SK-N-SH (cell line): Measurements from ENCODE around the gene IRF1. TPM values are rescaled to one million over a fixed set of nuclear protein-coding genes. Genes with fewer than 3 reads are reported as not detected.
A peak's percentile ranks its signal among the peaks of the same experiment; 100 is the strongest.

ENCODE experiments used
- CTCF ChIA-PET: fragments of 300-600, 350-600 bp; formaldehyde crosslinking; extraction: SDS; loops from one replicate; lab custom pipeline; 2021; lab: Yijun Ruan, JAX
- POLR2A ChIA-PET: fragments of 350-600 bp; sonication (Branson Sonifier 250); formaldehyde crosslinking; extraction: SDS; loops from one replicate; lab custom pipeline; 2020; ENCODE audit warnings: antibody characterized with exemption, inconsistent platforms; lab: Yijun Ruan, JAX
- DNase-seq: peaks from one replicate; pipeline ENCODE4 v3.0.0; 2012
- H2AFZ ChIP-seq: fragments of 200-600 bp; sonication (generic); 2 replicates; pipeline ENCODE4 v1.8.1; 2016; ENCODE audit warnings: antibody characterized with exemption, mild to moderate bottlenecking, low read depth
- H3F3A ChIP-seq: fragments of 200-600 bp; sonication (generic); replicated peaks from 2 replicates; pipeline ENCODE3; 2016; ENCODE audit warnings: antibody characterized with exemption, mild to moderate bottlenecking; ENCODE audit not compliant: insufficient read depth
- H3K27ac ChIP-seq, 2 experiments: fragments of 200-500 bp in 1 of 2; fragments of 200-600 bp in 1 of 2; sonication (Bioruptor generic) in 1 of 2; sonication (generic), shearing (Covaris generic) in 1 of 2; 2 replicates each; pipeline versions ENCODE4 v1.5.1 to v1.6.1; 2014 to 2016; ENCODE audit warnings: low read depth in 2 of 2, inconsistent platforms in 1 of 2, low read length in 1 of 2, mild to moderate bottlenecking in 1 of 2, mixed read lengths in 1 of 2
- H3K27me3 ChIP-seq: fragments of 200-600 bp; sonication (generic), shearing (Covaris generic); 2 replicates; pipeline ENCODE4 v1.6.1; 2016; ENCODE audit warnings: mixed run types; ENCODE audit not compliant: insufficient read depth
- H3K36me3 ChIP-seq, 2 experiments: fragments of 200-500 bp in 1 of 2; fragments of 200-600 bp in 1 of 2; sonication (Bioruptor generic) in 1 of 2; sonication (generic) in 1 of 2; replicated peaks in 1 of 2; 2 replicates each; pipeline versions ENCODE3 to v1.5.1; 2014 to 2016; ENCODE audit warnings: low read length in 1 of 2, mild to moderate bottlenecking in 1 of 2; ENCODE audit not compliant: insufficient read depth in 2 of 2, control insufficient read depth in 1 of 2
- H3K4me1 ChIP-seq, 2 experiments: fragments of 200-500 bp in 1 of 2; fragments of 200-600 bp in 1 of 2; sonication (Bioruptor generic) in 1 of 2; sonication (generic), shearing (Covaris generic) in 1 of 2; 2 replicates each; pipeline versions ENCODE4 v1.5.1 to v1.6.1; 2014 to 2016; ENCODE audit warnings: low read depth in 1 of 2, low read length in 1 of 2, mixed run types in 1 of 2; ENCODE audit not compliant: insufficient read depth in 2 of 2, control insufficient read depth in 1 of 2
- H3K4me2 ChIP-seq: fragments of 200-600 bp; sonication (generic), shearing (Covaris generic); 2 replicates; pipeline ENCODE4 v1.6.1; 2017; ENCODE audit warnings: mixed run types
- H3K4me3 ChIP-seq, 2 experiments: fragments of 200-500 bp in 1 of 2; fragments of 200-600 bp in 1 of 2; sonication (Bioruptor generic) in 1 of 2; sonication (generic), shearing (Covaris generic) in 1 of 2; 2 replicates each; pipeline versions ENCODE4 v1.5.1 to v1.8.1; 2014 to 2016; ENCODE audit warnings: low read depth in 2 of 2, inconsistent platforms in 1 of 2, low read length in 1 of 2, mild to moderate bottlenecking in 1 of 2, mixed read lengths in 1 of 2, moderate library complexity in 1 of 2
- H3K79me2 ChIP-seq: fragments of 200-600 bp; sonication (generic); 2 replicates; pipeline ENCODE4 v1.8.1; 2017; ENCODE audit warnings: mild to moderate bottlenecking; ENCODE audit not compliant: insufficient read depth
- H3K9ac ChIP-seq: fragments of 200-600 bp; sonication (generic); 2 replicates; pipeline ENCODE4 v1.6.1; 2017; ENCODE audit warnings: mixed run types
- H3K9me2 ChIP-seq: fragments of 200-600 bp; sonication (generic); 2 replicates; pipeline ENCODE4 v1.6.1; 2017; ENCODE audit warnings: mixed run types
- H3K9me3 ChIP-seq: fragments of 200-600 bp; sonication (generic); 2 replicates; pipeline ENCODE4 v1.6.1; 2017; ENCODE audit warnings: mixed run types, mild to moderate bottlenecking, moderate library complexity
- H4K20me1 ChIP-seq: fragments of 200-600 bp; sonication (generic); 2 replicates; pipeline ENCODE4 v1.6.1; 2017; ENCODE audit warnings: mild to moderate bottlenecking, mixed run types; ENCODE audit not compliant: insufficient read depth
- ELF1 ChIP-seq: IDR thresholded peaks from 2 replicates; pipeline ENCODE4 v1.4.0; 2012
- EP300 ChIP-seq, 2 experiments: IDR thresholded peaks; 2 replicates each; pipeline versions ENCODE4 v1.4.0 to v1.6.1; 2012; ENCODE audit warnings: borderline replicate concordance in 1 of 2, low read depth in 1 of 2, low read length in 1 of 2
- EZH2phosphoT487 ChIP-seq: fragments of 200-600 bp; sonication (generic); IDR thresholded peaks from 2 replicates; pipeline ENCODE4 v1.6.1; 2017; ENCODE audit warnings: low read depth, mixed run types, mild to moderate bottlenecking, antibody characterized with exemption, moderate library complexity, borderline replicate concordance
- FOXJ3 ChIP-seq: sonication (generic); formaldehyde crosslinking; IDR thresholded peaks from 2 replicates; pipeline ENCODE4 v1.5.1; 2020; ENCODE audit warnings: mild to moderate bottlenecking, missing genetic modification reagents
- GABPA ChIP-seq: IDR thresholded peaks from 2 replicates; pipeline ENCODE4 v1.4.0; 2012; ENCODE audit warnings: low read depth, mild to moderate bottlenecking
- GATA2 ChIP-seq: sonication (generic); formaldehyde crosslinking; IDR thresholded peaks from 2 replicates; pipeline ENCODE4 v1.5.0; 2020; ENCODE audit warnings: mild to moderate bottlenecking, missing genetic modification reagents
- MEF2A ChIP-seq: IDR thresholded peaks from 2 replicates; pipeline ENCODE4 v1.4.0; 2012; ENCODE audit warnings: low read depth, borderline replicate concordance
- MXI1 ChIP-seq: IDR thresholded peaks from 2 replicates; pipeline ENCODE4 v1.6.1; 2012; ENCODE audit warnings: mild to moderate bottlenecking, low read depth, low read length, improper control_type of control experiment
- NFIC ChIP-seq: IDR thresholded peaks from 2 replicates; pipeline ENCODE4 v1.4.0; 2012; ENCODE audit warnings: borderline replicate concordance
- NRF1 ChIP-seq: IDR thresholded peaks from 2 replicates; pipeline ENCODE4 v1.6.1; 2012; ENCODE audit warnings: low read depth, mild to moderate bottlenecking, low read length
- PBX3 ChIP-seq: IDR thresholded peaks from 2 replicates; pipeline ENCODE4; 2012
- RAD21 ChIP-seq: IDR thresholded peaks from 2 replicates; pipeline ENCODE4 v1.6.1; 2012; ENCODE audit warnings: mild to moderate bottlenecking, low read length
- RCOR1 ChIP-seq: fragments of 150-350 bp; IDR thresholded peaks from 2 replicates; pipeline ENCODE4 v1.6.1; 2017; ENCODE audit warnings: antibody characterized with exemption, low read length
- RFX5 ChIP-seq: IDR thresholded peaks from 2 replicates; pipeline ENCODE4 v1.6.1; 2012; ENCODE audit warnings: mild to moderate bottlenecking, improper control_type of control experiment, low read length
- RXRA ChIP-seq: IDR thresholded peaks from 2 replicates; pipeline ENCODE4 v1.4.0; 2012; ENCODE audit warnings: low read depth, mild to moderate bottlenecking, borderline replicate concordance
- SIN3A ChIP-seq: IDR thresholded peaks from 2 replicates; pipeline ENCODE4 v1.6.1; 2012; ENCODE audit warnings: low read depth, mild to moderate bottlenecking, low read length, moderate library complexity, borderline replicate concordance
- SMC3 ChIP-seq: IDR thresholded peaks from 2 replicates; pipeline ENCODE4 v1.6.1; 2012; ENCODE audit warnings: low read depth, low read length, improper control_type of control experiment
- TAF1 ChIP-seq: IDR thresholded peaks from 2 replicates; pipeline ENCODE4 v1.6.1; 2012; ENCODE audit warnings: low read depth, mild to moderate bottlenecking, low read length, moderate library complexity, borderline replicate concordance
- TEAD4 ChIP-seq: IDR thresholded peaks from 2 replicates; pipeline ENCODE4 v1.4.0; 2012; ENCODE audit warnings: mild to moderate bottlenecking, borderline replicate concordance; ENCODE audit not compliant: insufficient read depth
- USF1 ChIP-seq: IDR thresholded peaks from 2 replicates; pipeline ENCODE4 v1.4.0; 2012; ENCODE audit warnings: low read depth, borderline replicate concordance
- WGBS: methylation state at CpG from one replicate; pipeline ENCODE4 v1.1.6; 2017; ENCODE audit warnings: low lambda C conversion rate; 5-methylcytosine and 5-hydroxymethylcytosine counted together
- polyA plus RNA-seq, 3 experiments: library from polyadenylated mRNA; depleted of rRNA; stranded (reverse); fragments of >200 nt; gene quantifications; 2 replicates each; pipeline ENCODE4 v1.2.3, GENCODE V29; 2012
- TF ChIP-seq, protein P1 (sequence below): fragments of 150-350 bp; IDR thresholded peaks from 2 replicates; pipeline ENCODE4 v1.6.1; 2017; ENCODE audit warnings: antibody characterized with exemption, low read length, low read depth, borderline replicate concordance
- TF ChIP-seq, protein P2 (sequence below): IDR thresholded peaks from 2 replicates; pipeline ENCODE4 v1.4.0; 2012; ENCODE audit warnings: low read depth
- TF ChIP-seq, protein P3 (sequence below): fragments of 200-600 bp; sonication (generic); IDR thresholded peaks from 2 replicates; pipeline ENCODE4 v1.6.1; 2017; ENCODE audit warnings: antibody characterized with exemption, mild to moderate bottlenecking, moderate library complexity

IRF1 gene
- polyA plus RNA-seq, 1 of the 3 experiments (the other 2 are of a cell fraction), result 15.2 TPM

DNA sequence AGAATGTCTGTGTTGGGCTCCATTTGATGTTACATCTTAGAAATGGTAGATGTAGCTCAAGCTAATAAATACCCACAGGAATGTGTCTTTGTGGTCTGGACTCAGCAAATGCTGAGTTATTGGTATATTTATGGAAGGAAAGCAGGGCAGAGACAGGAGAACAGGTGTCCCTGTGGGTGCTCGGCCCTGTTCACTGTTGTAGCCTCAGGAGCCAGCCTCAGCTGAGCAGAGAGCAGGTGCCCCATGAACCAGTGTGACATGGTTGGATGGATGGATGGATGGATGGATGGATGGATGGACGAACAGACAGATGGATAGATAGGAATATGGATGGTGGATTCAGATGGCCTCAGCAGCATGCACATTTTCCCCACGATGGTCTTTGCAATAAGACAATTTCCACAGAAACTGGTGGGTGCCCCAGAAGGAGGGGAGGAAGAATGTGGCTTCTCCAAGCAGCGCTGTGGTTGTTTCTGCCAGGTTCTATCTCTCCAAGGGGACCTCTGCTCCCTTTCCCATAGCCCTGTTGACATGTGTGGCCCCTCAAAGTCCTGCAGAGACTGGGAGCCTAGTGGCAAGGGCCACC, 8.2 kb upstream of the IRF1 start:
- TF ChIP-seq PBX3 (0 out of 2 replicates have a peak, but pooled peaks have one; percentile 21), EP300 (IDR thresholded peaks at IDR 0.05; ENCODE audit: borderline replicate concordance in 1 of 2, low read depth in 1 of 2, low read length in 1 of 2) (no peak), RAD21 (no peak), NFIC (no peak)
- H3K9ac ChIP-seq, result no peak overlapping the region
- no peaks in the 10 kb centered on the region for H3K9me3 ChIP-seq
- H3K79me2 ChIP-seq, result no peaks in the 10 kb centered on the region
- H3F3A ChIP-seq, result peaks cover 30% of the 10 kb centered on the region
- H3K27me3 ChIP-seq, result no peaks in the 10 kb centered on the region
- peaks cover 19 to 21% of the 10 kb centered on the region in 2 experiments for H3K4me1 ChIP-seq
- H3K27ac ChIP-seq, result peak overlapping the region in 1 of 2 experiments; percentile 96; a peak in 2 of 4 replicates
- no peaks in the 10 kb centered on the region for H3K9me2 ChIP-seq
- no peaks in the 10 kb centered on the region for H4K20me1 ChIP-seq
- ChIA-PET POLR2A (no interaction called here), CTCF (interaction anchor here (0.6 to 12.3 kb wide), 10 partner anchors 9 to 433 kb away, joined by 3 to 189 read pairs (median 12); no protein-coding TSS in a partner anchor)
- H3K4me3 ChIP-seq, result no peak overlapping the region
- DNase-seq, result no peak
- 87% methylated on average over 3 of the region's 4 CpGs for WGBS
- H2AFZ ChIP-seq, result no peak overlapping the region
- no peaks in the 10 kb centered on the region for H3K36me3 ChIP-seq
- no peak overlapping the region; the same call in 1 of the 2 replicates for H3K4me2 ChIP-seq

GRCh38 chr5:132498152-132498551, 7.6 kb upstream of the IRF1 start:
- peaks cover 19 to 21% of the 10 kb centered on the region in 2 experiments for H3K4me1 ChIP-seq
- POLR2A ChIA-PET, result no interaction called here
- peak; percentile 11 for DNase-seq
- no peak for TF ChIP-seq TEAD4
- no peak for TF ChIP-seq GABPA
- no peak for TF ChIP-seq SIN3A
- no peak for TF ChIP-seq GATA2 (CRISPR knock-in tag)
- no peak for TF ChIP-seq FOXJ3 (CRISPR knock-in tag)
- no peak for TF ChIP-seq ELF1
- TF ChIP-seq NRF1, result no peak
- TF ChIP-seq, protein P1, sequence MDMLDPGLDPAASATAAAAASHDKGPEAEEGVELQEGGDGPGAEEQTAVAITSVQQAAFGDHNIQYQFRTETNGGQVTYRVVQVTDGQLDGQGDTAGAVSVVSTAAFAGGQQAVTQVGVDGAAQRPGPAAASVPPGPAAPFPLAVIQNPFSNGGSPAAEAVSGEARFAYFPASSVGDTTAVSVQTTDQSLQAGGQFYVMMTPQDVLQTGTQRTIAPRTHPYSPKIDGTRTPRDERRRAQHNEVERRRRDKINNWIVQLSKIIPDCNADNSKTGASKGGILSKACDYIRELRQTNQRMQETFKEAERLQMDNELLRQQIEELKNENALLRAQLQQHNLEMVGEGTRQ, result no peak
- no peak for TF ChIP-seq SMC3
- TF ChIP-seq, protein P2, sequence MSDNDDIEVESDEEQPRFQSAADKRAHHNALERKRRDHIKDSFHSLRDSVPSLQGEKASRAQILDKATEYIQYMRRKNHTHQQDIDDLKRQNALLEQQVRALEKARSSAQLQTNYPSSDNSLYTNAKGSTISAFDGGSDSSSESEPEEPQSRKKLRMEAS, result no peak
- no peak for TF ChIP-seq EZH2phosphoT487
- TF ChIP-seq NFIC, result peak; percentile 9; the same call in 1 of the 2 replicates
- 0 out of 4 replicates have a peak, but pooled peaks of 1 of the 2 experiments have one; percentile 6 for TF ChIP-seq EP300 (IDR thresholded peaks at IDR 0.05; ENCODE audit: borderline replicate concordance in 1 of 2, low read depth in 1 of 2, low read length in 1 of 2)
- no peak for TF ChIP-seq RFX5
- TF ChIP-seq RCOR1, result no peak
- TF ChIP-seq MXI1, result no peak
- no peak for TF ChIP-seq MEF2A
- no peak for TF ChIP-seq RAD21
- no peak for TF ChIP-seq RXRA
- TF ChIP-seq, protein P3, sequence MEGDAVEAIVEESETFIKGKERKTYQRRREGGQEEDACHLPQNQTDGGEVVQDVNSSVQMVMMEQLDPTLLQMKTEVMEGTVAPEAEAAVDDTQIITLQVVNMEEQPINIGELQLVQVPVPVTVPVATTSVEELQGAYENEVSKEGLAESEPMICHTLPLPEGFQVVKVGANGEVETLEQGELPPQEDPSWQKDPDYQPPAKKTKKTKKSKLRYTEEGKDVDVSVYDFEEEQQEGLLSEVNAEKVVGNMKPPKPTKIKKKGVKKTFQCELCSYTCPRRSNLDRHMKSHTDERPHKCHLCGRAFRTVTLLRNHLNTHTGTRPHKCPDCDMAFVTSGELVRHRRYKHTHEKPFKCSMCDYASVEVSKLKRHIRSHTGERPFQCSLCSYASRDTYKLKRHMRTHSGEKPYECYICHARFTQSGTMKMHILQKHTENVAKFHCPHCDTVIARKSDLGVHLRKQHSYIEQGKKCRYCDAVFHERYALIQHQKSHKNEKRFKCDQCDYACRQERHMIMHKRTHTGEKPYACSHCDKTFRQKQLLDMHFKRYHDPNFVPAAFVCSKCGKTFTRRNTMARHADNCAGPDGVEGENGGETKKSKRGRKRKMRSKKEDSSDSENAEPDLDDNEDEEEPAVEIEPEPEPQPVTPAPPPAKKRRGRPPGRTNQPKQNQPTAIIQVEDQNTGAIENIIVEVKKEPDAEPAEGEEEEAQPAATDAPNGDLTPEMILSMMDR, result no peak
- TF ChIP-seq TAF1, result no peak
- no peak for TF ChIP-seq USF1

More at GRCh38 chr5:132498152-132498551, 7.6 kb upstream of the IRF1 start:
- Histone ChIP-seq H3K27ac (peak overlapping the region; percentile 64 to 96), H3K79me2 (no peaks in the 10 kb centered on the region), H3K9me2 (no peaks in the 10 kb centered on the region), H2AFZ (no peak overlapping the region), H3K27me3 (no peaks in the 10 kb centered on the region), H3K9ac (peak overlapping the region; percentile 58), H3K9me3 (no peaks in the 10 kb centered on the region), H3K4me2 (peak overlapping the region; percentile 96; the same call in 1 of the 2 replicates), H3K36me3 (no peaks in the 10 kb centered on the region), H4K20me1 (no peaks in the 10 kb centered on the region), H3F3A (peaks cover 30% of the 10 kb centered on the region), H3K4me3 (no peak overlapping the region)
- CTCF ChIA-PET, result interaction anchor here (0.6 to 12.3 kb wide), 10 partner anchors 8 to 433 kb away, joined by 3 to 189 read pairs (median 8); no protein-coding TSS in a partner anchor
- 60% methylated on average over 2 of the region's 3 CpGs for WGBS
